Skeletal muscle cell (primary cell): ENCODE measurements around the gene ASB12.

Experiments
- DNase-seq: peaks from one replicate; pipeline ENCODE4 v3.0.0-alpha.2; 2010; ENCODE audit warnings: low read depth
- H3K4me3 ChIP-seq: 2 replicates; pipeline ENCODE4 v1.5.1; 2011; ENCODE audit warnings: low read depth, mild to moderate bottlenecking, control low read depth, low read length, moderate library complexity

ASB12 gene

GRCh38 chrX:64188901-64189300 lies 41.5 kb downstream of the ASB12 start:
- H3K4me3 ChIP-seq, result no peak overlapping the region
- no peak for DNase-seq

GRCh38 chrX:64187762-64188150 lies 42.7 kb downstream of the ASB12 start:
- no peak overlapping the region for H3K4me3 ChIP-seq
- DNase-seq, result no peak

- no peak for DNase-seq
- H3K4me3 ChIP-seq, result no peak overlapping the region
Measured at GRCh38 chrX:64186974-64187761, 43.2 kb downstream of the ASB12 start.

GRCh38 chrX:64184396-64184795 lies 46.0 kb downstream of the ASB12 start:
- DNase-seq, result no peak
- H3K4me3 ChIP-seq, result no peak overlapping the region

- no peak overlapping the region for H3K4me3 ChIP-seq
- no peak for DNase-seq
Measured at GRCh38 chrX:64182208-64182607, 48.2 kb downstream of the ASB12 start.

- H3K4me3 ChIP-seq, result no peak overlapping the region
- no peak for DNase-seq
Measured at GRCh38 chrX:64176876-64177275, 53.5 kb downstream of the ASB12 start.
